Left lung (tissue), 10 donors: Measurements from ENCODE around the gene DOCK8. TPM values are rescaled to one million over a fixed set of nuclear protein-coding genes. Genes with fewer than 3 reads are reported as not detected.

Experiments
- ATAC-seq: fragments of 200-7000 bp; cut with Tn5 transposase; one replicate; pipeline ENCODE4 v1.9.1; 2020; ENCODE audit warnings: moderate library complexity
- DNase-seq, 4 donors: peaks; one replicate each; pipeline ENCODE4 v3.0.0-alpha.2; 2013 to 2020
- H3K27ac ChIP-seq, 2 donors: fragments of 200-600 bp; sonication (generic) in 1 of 2; one replicate each; pipeline versions ENCODE4 v1.5.0 to v1.8.0; 2020 to 2021
- H3K27me3 ChIP-seq, 2 donors: fragments of 200-600 bp; sonication (generic) in 1 of 2; one replicate each; pipeline versions ENCODE4 v1.5.0 to v1.8.0; 2020 to 2021
- H3K36me3 ChIP-seq, 2 donors: fragments of 200-600 bp; sonication (generic) in 1 of 2; one replicate each; pipeline versions ENCODE4 v1.5.0 to v1.8.0; 2020 to 2021
- H3K4me1 ChIP-seq, 2 donors: fragments of 200-600 bp; one replicate each; pipeline ENCODE4 v1.8.0; 2021
- H3K4me3 ChIP-seq, 2 donors: fragments of 200-600 bp; sonication (generic) in 1 of 2; one replicate each; pipeline versions ENCODE4 v1.5.0 to v1.8.0; 2020 to 2021; ENCODE audit warnings: mild to moderate bottlenecking in 1 of 2
- H3K9me3 ChIP-seq, 2 donors: fragments of 200-600 bp; sonication (generic) in 1 of 2; one replicate each; pipeline versions ENCODE4 v1.5.0 to v1.8.0; 2020 to 2021
- CTCF ChIP-seq, 2 donors: fragments of 200-600 bp; sonication (generic) in 1 of 2; IDR thresholded peaks; one replicate each; pipeline versions ENCODE4 v1.5.0 to v1.8.0; 2021; ENCODE audit warnings: antibody characterized with exemption in 2 of 2
- intact Hi-C, 2 donors: fragments of 100-400 bp; cut with DNase I; formaldehyde crosslinking; loops; one replicate each; pipeline versions ENCODE4 v1.11.2 to v1.14.2; 2022
- polyA plus RNA-seq, 6 donors: library from polyadenylated mRNA; unstranded; fragments of 120-200 nt; gene quantifications; one replicate each; pipeline ENCODE4 v1.2.1, GENCODE V29; 2013; ENCODE audit not compliant: insufficient read length in 6 of 6
- total RNA-seq, 2 donors: library from RNA; stranded (reverse); fragmentation: NEBNext Ultra II Directional; extraction: Animal tissue kit (Norgen Biotek cat#: 25700); gene quantifications; one replicate each; pipeline ENCODE4 v1.2.1, GENCODE V29; 2021
- donor health status: DM: no; HTN: yes; CAD: no.
- donor health status: DM: no; HTN: no; CAD: no.

The DOCK8 gene
- total and polyA plus RNA-seq, 8 donors: 5.9 to 95.9 (median 8.5) TPM

- intact Hi-C loops: no loop called here
- no peaks in the 10 kb centered on the region for H3K27me3 ChIP-seq
- H3K36me3 ChIP-seq: peaks cover 0 to 96% of the 10 kb centered on the region in 2 donors
- no peak overlapping the region for H3K4me3 ChIP-seq
- no peak for TF ChIP-seq CTCF (IDR thresholded peaks at IDR 0.05)
- H3K9me3 ChIP-seq: no peaks in the 10 kb centered on the region
- H3K4me1 ChIP-seq: peaks cover 0 to 8% of the 10 kb centered on the region in 2 donors
- ATAC-seq: no peak
- DNase-seq: no peak
- H3K27ac ChIP-seq: no peak overlapping the region
Measured at GRCh38 chr9:335373-335772, 120.7 kb downstream of the DOCK8 start.

GRCh38 chr9:336039-336438 lies 121.4 kb downstream of the DOCK8 start:
- no peak for TF ChIP-seq CTCF (IDR thresholded peaks at IDR 0.05)
- Histone ChIP-seq H3K4me3 (no peak overlapping the region), H3K9me3 (no peaks in the 10 kb centered on the region), H3K27me3 (no peaks in the 10 kb centered on the region), H3K36me3 (peaks cover 0 to 100% of the 10 kb centered on the region in 2 donors), H3K4me1 (peaks cover 0 to 8% of the 10 kb centered on the region in 2 donors), H3K27ac (no peak overlapping the region)
- intact Hi-C loops: no loop called here
- ATAC-seq (peak; percentile 85), DNase-seq (no peak)

- no peak overlapping the region for H3K4me3 ChIP-seq
- DNase-seq (no peak), ATAC-seq (no peak)
- no peaks in the 10 kb centered on the region for H3K27me3 ChIP-seq
- peaks cover 0 to 8% of the 10 kb centered on the region in 2 donors for H3K4me1 ChIP-seq
- no peak overlapping the region for H3K27ac ChIP-seq
- intact Hi-C loops: no loop called here
- H3K36me3 ChIP-seq: peaks cover 0 to 98% of the 10 kb centered on the region in 2 donors
- TF ChIP-seq CTCF (IDR thresholded peaks at IDR 0.05): no peak
- no peaks in the 10 kb centered on the region for H3K9me3 ChIP-seq
Measured at GRCh38 chr9:338602-339001, 123.9 kb downstream of the DOCK8 start.

GRCh38 chr9:341634-342421 lies 127.2 kb downstream of the DOCK8 start:
- H3K4me1 ChIP-seq: peaks cover 0 to 2% of the 10 kb centered on the region in 2 donors
- no peak for ATAC-seq
- intact Hi-C loops: no loop called here
- no peaks in the 10 kb centered on the region for H3K9me3 ChIP-seq
- TF ChIP-seq CTCF (IDR thresholded peaks at IDR 0.05): no peak
- no peak overlapping the region for H3K4me3 ChIP-seq
- no peak for DNase-seq
- no peak overlapping the region for H3K27ac ChIP-seq
- no peaks in the 10 kb centered on the region for H3K27me3 ChIP-seq
- peaks cover 0 to 98% of the 10 kb centered on the region in 2 donors for H3K36me3 ChIP-seq

GRCh38 chr9:343773-344172 lies 129.1 kb downstream of the DOCK8 start:
- TF ChIP-seq CTCF (IDR thresholded peaks at IDR 0.05): no peak
- Histone ChIP-seq H3K27ac (no peak overlapping the region), H3K4me1 (no peaks in the 10 kb centered on the region), H3K36me3 (peaks cover 0 to 91% of the 10 kb centered on the region in 2 donors), H3K4me3 (no peak overlapping the region), H3K27me3 (no peaks in the 10 kb centered on the region), H3K9me3 (no peaks in the 10 kb centered on the region)
- intact Hi-C loops: no loop called here
- ATAC-seq (no peak), DNase-seq (no peak)
